ENCODE results near the gene GNB2. TPM values are rescaled to one million over a fixed set of nuclear protein-coding genes. Genes with fewer than 3 reads are reported as not detected.

GNB2 gene
- total and polyA plus RNA-seq, 2 of the 8 experiments (the other 6 are each of a cell fraction or from before 2014, with no cell fraction given) = 157 to 260 TPM

DNA sequence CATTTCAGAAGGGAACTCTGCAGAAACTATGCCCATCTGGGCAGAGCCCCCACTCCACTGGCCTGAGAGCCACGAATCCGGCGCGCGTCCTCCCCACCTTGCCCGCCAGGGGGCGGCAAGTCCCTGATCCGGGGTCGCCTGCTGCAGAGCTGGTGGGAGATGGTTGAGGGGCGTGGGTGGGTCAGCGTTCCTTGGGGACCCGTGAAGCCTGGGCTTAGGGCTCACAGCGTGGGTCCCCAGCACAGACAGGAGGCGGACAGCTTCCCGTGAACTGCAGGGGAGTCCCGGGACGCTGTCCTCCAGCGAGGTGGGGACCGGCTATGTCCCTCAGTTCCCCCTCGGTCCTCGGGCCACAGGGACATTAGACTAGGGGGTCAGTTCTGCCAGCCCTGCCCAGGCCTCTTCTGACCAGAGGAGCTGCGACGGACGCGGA, 31.8 kb downstream of the GNB2 start:
- Histone ChIP-seq H2AK5ac (ENCODE audit: low read depth, low read length) (no peak overlapping the region), H3K4ac (replicated peaks; ENCODE audit: insufficient read length, low read depth, low read length) (no peak overlapping the region), H3K56ac (replicated peaks; ENCODE audit: insufficient read length, low read depth, low read length) (peak overlapping the region; percentile 17), H3K4me1 (replicated peaks in 1 of 4; ENCODE audit: control insufficient read depth in 3 of 4, insufficient read depth in 4 of 4, low read length in 3 of 4) (peaks cover 0 to 11% (median 2%) of the 10 kb centered on the region in 4 experiments; a peak in 3 of 7 replicates), H3K27me3 (replicated peaks in 1 of 4; ENCODE audit: control insufficient read depth in 3 of 4, extremely low read depth in 1 of 4, insufficient read depth in 3 of 4, low read length in 3 of 4) (no peaks in the 10 kb centered on the region), H3K79me2 (ENCODE audit: control insufficient read depth in 1 of 2, insufficient read depth in 2 of 2, low read length in 2 of 2) (peaks cover 0 to 16% of the 10 kb centered on the region in 2 experiments; a peak in 3 of 4 replicates), H2AFZ (ENCODE audit: low read length) (no peak overlapping the region), H3K18ac (ENCODE audit: extremely low read depth, low read length) (peak overlapping the region; percentile 85), H3K27ac (ENCODE audit: low read depth, low read length) (peak overlapping the region; percentile 86), H4K8ac (ENCODE audit: extremely low read depth, insufficient read depth, low read length) (peak overlapping the region; percentile 95), H2BK20ac (ENCODE audit: low read length) (no peak overlapping the region), H3K4me2 (ENCODE audit: insufficient read depth in 1 of 2, low read depth in 2 of 2, low read length in 2 of 2) (peak overlapping the region; percentile 41 to 99), H3K9me3 (ENCODE audit: insufficient read depth in 2 of 2, low read depth in 1 of 2, low read length in 1 of 2) (no peaks in the 10 kb centered on the region), H4K20me1 (replicated peaks in 1 of 2; ENCODE audit: control insufficient read depth in 1 of 2, insufficient read depth in 2 of 2, low read length in 2 of 2) (peaks cover 2% of the 10 kb centered on the region in 2 experiments), H2BK12ac (ENCODE audit: low read depth, low read length) (0 out of 2 replicates have a peak overlapping the region, but pooled peaks have one; percentile 23), H2BK5ac (ENCODE audit: low read depth, low read length) (peak overlapping the region; percentile 54), H3K4me3 (ENCODE audit: extremely low read depth in 1 of 4, insufficient read depth in 2 of 4, low read depth in 3 of 4, low read length in 4 of 4) (peak overlapping the region; percentile 83 to 94 (median 90)), H3K14ac (ENCODE audit: insufficient read length) (no peak overlapping the region), H2BK15ac (ENCODE audit: low read length) (no peak overlapping the region), H3K9ac (replicated peaks in 1 of 4; ENCODE audit: extremely low read depth in 1 of 4, low read depth in 3 of 4, low read length in 3 of 4) (peak overlapping the region; percentile 58 to 90 (median 84)), H3K36me3 (ENCODE audit: control insufficient read depth in 2 of 4, insufficient read depth in 4 of 4, low read length in 3 of 4) (peaks cover 0 to 6% (median 4%) of the 10 kb centered on the region in 4 experiments; a peak in 5 of 8 replicates), H3K23me2 (ENCODE audit: low read depth, low read length) (peaks cover 7% of the 10 kb centered on the region; the same call in 1 of the 2 replicates), H3K79me1 (ENCODE audit: low read depth, low read length) (peaks cover 3% of the 10 kb centered on the region), H3K23ac (ENCODE audit: insufficient read length) (no peak overlapping the region), H2BK120ac (replicated peaks; ENCODE audit: low read depth, low read length) (no peak overlapping the region), H4K91ac (replicated peaks; ENCODE audit: insufficient read length, low read length) (peak overlapping the region; percentile 67), H4K5ac (ENCODE audit: insufficient read length, low read depth, low read length) (peak overlapping the region; percentile 78)
- ChIA-PET CTCF (ENCODE audit: partially characterized antibody) (interaction anchor here (0.6 to 16.9 kb wide), 46 partner anchors 16 to 1490 kb away, joined by 3 to 254 read pairs (median 4); partner anchors contain the start of genes EPO, GIGYF1, SLC12A9 and UFSP1), POLR2A (ENCODE audit: partially characterized antibody) (interaction anchor here (0.6 to 4.0 kb wide), 32 partner anchors 9 to 276 kb away, joined by 3 to 58 read pairs (median 4); partner anchors contain the start of genes EPHB4, EPO, FBXO24 and GIGYF1)
- 1% methylated on average over 20 of the region's 25 CpGs; no CpG with 5 or more reads in 1 of the 2 experiments for WGBS, 2 experiments (ENCODE audit: extremely low coverage in 1 of 2, insufficient coverage in 1 of 2, insufficient read length in 1 of 2, insufficient replicate concordance in 2 of 2, low coverage in 1 of 2, low lambda C conversion rate in 2 of 2, missing lambda C conversion rate in 1 of 2)
- peak; percentile 46 to 98 for DNase-seq (ENCODE audit: low read depth in 1 of 2, low spot score in 2 of 2)
- no peak for FAIRE-seq
- TF ChIP-seq RNF2 (IDR thresholded peaks at IDR 0.05; ENCODE audit: borderline replicate concordance, low read depth, low read length, missing control alignments, poor library complexity, severe bottlenecking) (no peak), TCF12 (IDR thresholded peaks at IDR 0.05; ENCODE audit: low read depth, low read length) (0 out of 2 replicates have a peak, but pooled peaks have one; percentile 17), SIN3A (conservative IDR thresholded peaks at IDR 0.05 in 1 of 2, IDR thresholded peaks at IDR 0.05 in 1 of 2; ENCODE audit: low read depth in 1 of 2, low read length in 2 of 2) (peak in 1 of 2 experiments; percentile 36; a peak in 1 of 4 replicates), TEAD4 (IDR thresholded peaks at IDR 0.05; ENCODE audit: low read depth, low read length) (peak; percentile 46; the same call in 1 of the 2 replicates), E2F6 (IDR thresholded peaks at IDR 0.05) (no peak), SAP30 (IDR thresholded peaks at IDR 0.05; ENCODE audit: insufficient read depth, insufficient replicate concordance, low read length) (peak; percentile 93), RAD21 (IDR thresholded peaks at IDR 0.05 in 1 of 2, conservative IDR thresholded peaks at IDR 0.05 in 1 of 2; ENCODE audit: low read depth in 2 of 2, low read length in 2 of 2) (peak; percentile 68 to 81), HDAC2 (IDR thresholded peaks at IDR 0.05; ENCODE audit: borderline replicate concordance in 1 of 2, low read depth in 2 of 2, low read length in 2 of 2) (peak in 1 of 2 experiments; percentile 61; a peak in 2 of 4 replicates), EZH2 (IDR thresholded peaks at IDR 0.05; ENCODE audit: low read depth, low read length, severe bottlenecking) (no peak)
